ENCODE results near the gene KSR1.
"Not testable (repeated sequence)": the region's sequence is repeated elsewhere in the genome, so short reads cannot be mapped to it uniquely, and the experiment has no call there.

KSR1 gene

DNA sequence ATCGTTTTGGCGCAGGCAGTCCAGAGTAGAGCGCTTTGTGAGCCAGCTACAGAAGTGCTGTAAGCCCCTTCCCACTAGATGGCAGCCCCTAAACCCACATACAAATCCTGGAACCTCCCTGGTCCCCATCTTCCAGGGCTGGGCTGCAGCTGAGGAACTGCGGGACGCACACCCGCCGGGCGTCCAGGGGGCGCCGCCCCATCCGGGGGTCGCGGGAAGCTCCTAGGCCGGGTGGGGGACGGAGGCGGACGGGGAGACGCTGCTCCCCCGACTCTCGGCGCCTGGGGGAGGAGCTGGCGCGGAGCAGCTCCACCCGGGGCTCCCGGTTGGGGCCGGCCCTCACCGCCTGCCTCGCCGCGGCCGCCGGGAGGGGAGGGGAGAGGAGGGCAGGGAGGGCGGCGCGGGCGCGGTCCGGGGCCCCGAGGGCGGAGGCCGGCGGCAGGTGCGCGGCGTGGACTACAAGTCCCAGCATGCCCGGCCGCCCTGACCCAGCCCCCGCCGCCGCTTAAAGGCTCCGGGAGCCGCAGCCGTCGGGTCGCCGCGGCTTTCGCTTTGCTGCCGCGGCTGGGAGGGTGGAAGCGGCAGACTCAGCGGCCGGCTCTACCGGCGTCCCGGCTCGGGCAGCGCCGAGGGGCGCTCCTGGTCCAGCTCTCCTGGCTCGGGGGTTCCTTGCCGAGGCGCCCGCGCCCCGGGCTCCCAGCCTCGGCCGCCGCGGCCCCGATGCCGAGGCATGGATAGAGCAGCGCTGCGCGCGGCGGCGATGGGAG is at the start of gene KSR1:
Gene KSR1, plus strand, starts transcription at position 535 of the 767 bp plus-strand sequence. Its CDS starts 196 bp downstream, at position 731.
- peak; percentile 80 for DNase-seq

DNA sequence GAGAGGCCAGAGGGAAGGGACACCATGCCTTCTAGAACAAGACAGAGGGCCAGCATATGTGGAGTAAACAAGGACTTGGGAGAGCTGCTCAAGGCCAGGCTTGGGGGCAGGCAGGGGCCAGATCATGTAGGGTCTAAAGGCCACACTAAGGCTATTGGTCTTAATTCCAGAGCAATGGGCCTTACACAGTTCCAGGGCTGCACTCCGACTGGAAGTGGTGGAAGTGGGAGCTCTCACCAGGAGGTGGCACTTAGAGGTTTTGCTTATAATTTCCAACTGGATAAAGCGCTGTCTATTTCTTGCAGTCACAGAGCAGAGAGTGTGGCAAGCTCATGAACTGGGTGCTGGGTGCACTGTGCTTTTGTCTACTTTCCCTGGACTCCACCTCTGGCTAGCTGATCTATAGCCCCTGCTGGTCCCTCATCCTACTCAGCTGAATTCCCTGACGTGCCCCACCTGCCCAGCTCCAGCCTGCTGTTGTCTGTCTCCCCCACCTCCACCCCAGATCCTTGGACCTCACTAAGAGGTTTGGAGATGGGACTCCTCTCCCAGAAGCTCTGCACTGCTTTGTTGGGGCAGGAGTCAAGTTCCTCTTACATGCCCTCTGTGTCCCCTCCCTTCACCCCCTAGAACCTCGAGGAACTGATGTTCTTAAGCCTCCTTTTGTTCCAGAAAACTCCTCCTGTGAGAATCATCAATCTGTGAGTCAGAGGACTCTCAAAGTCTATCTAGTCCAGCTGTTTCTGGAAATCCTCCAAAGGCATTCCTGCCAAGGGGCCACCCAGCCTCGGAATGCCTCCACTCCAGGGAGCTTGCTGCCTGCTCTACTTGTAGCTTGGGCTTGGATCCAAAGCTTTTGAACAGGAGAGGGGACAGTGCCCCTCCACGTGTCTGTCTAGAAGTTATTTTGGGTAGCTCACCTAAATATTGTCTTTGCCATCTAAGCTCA is 48.1 kb upstream of the KSR1 start:
- DNase-seq: no peak

DNA sequence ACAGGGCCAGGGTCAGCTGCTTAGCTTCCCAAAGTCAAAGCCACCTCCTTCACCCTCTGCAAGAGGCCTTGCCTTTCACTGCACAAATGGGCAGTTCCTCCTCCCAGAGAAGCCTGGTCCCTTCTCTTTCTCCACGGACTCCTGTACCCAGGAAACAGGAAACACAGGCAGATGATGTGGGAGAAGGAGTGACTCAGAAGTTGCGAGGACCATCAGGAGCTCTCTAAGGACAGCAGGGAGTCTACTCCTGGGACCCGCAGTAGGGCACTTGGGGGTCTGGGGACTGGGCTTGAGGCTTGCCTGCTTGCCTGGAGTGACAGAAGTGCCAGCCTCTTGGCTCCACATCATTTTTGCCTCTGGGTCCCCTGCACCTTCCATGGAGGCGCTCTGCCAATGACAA is 47.4 kb upstream of the KSR1 start:
- DNase-seq: no peak

DNA sequence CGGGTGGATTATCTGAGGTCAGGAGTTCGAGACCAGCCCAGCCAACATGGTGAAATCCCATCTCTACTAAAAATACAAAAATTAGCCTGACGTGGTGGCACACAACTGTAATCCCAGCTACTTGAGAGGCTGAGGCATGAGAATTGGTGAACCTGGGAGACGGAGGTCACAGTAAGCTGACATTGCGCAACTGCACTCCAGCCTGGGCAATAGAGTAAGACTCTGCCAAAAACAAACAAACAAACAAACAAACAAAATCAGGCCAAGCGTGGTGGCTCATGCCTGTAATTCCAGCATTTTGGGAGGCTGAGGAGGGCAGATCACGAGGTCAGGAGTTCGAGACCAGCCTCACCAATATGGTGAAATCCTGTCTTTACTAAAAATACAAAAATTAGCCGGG is 44.1 kb upstream of the KSR1 start:
- DNase-seq: not testable (repeated sequence)

DNA sequence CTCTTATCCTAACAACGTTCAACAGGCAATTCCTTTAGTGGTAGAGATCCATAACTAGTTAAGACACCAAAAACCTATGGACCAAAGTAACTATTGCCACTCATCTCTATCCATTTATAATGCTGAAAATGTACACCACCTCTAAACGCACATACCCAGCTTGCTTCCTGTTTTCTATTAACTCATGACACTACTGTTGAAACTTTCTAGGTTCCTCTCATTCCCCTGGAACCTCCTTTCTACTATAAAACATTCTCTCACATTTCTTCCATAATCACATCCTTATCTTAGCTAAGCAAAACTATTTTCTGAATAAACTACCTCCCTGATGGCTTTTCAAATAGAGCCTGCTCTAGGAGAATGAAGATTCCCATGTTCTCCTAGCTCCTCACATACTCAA is 42.9 kb upstream of the KSR1 start:
- DNase-seq: no peak

DNA sequence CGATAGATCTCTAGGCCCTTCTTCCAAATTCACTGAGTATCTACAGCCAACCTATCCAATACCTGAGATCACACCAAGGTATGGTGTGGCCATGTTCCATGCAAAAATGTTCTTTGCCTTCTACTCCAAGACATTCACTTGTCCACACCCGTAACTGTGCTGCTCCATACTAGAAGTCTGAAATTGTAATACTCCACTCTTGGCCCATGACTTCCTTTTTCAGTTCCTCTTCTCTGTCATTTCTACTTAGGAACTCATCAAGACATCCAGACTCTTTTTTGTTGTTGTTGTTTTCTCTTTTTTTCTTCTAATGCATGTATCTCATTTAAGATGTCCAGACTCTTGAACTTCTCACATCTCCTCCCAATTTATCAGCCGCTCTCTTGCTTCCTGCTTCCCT is 42.5 kb upstream of the KSR1 start:
- DNase-seq: no peak

DNA sequence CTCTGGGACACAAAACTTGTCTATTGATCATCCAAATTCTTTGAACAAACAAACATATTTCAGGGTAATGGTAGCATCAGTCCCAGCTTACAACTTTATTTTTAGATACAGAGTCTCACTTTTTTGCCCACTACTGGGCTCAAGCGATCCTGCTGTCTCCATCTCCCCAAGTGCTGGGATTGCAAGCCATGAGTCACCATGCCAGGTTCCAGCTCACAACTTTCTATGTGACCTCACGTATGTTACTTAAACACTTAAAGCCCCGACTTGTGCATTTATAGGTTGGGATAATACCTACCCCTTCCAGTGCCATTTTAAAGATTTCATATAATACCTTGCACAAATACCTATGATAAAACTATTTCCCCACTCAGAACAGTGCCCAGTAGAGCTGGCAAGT is 42.0 kb upstream of the KSR1 start:
- no peak for DNase-seq

DNA sequence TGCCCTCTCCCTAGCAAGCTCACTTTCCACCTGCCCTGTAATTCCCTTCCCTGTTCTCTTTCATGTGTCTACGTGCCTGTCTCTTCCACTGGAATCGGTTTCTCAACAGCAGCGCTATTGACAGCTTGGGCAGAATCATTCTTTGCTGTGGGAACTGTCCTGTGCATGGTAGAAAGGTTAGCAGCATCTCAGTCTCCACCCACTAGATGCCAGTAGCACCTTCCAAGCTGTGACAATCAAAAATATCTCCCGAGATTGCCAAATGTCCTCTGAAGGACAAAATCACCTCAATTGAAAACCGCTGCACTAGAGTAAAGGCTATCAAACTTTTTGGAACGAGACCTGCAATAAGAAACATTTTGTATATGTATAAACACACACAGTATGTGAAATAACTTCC is 41.6 kb upstream of the KSR1 start:
- no peak for DNase-seq

DNA sequence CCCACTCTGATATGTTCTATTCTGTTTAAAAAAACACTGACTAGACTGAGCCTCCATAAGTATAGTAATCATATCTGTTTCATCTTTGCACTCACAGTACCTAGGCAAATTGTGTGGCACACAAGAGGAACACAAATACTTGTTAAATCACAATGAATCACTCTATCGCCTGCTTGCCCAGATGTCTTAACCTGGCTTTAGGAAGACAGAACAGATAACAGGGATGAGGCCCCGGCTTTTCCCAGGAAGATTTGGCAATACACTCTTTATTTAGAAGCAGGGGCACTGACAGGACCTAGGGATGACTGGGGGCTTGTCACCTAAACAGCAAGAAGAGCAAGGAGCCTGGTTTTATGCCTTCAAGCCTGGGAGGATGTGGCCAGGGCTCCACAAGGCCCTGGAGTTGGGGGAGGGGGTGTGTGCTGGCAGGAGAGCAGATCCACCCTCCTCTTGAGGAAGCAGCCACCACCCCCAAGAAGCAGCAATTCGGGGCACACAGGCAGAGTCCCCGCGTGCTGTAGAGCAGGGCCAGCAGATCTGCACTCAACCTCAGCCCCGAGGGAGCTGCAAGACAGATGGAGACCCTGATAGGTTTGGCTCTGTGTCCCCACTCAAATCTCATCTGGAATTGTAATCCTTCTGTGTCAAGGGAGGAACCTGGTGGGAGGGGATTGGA is 41.0 kb upstream of the KSR1 start:
- no peak for DNase-seq

DNA sequence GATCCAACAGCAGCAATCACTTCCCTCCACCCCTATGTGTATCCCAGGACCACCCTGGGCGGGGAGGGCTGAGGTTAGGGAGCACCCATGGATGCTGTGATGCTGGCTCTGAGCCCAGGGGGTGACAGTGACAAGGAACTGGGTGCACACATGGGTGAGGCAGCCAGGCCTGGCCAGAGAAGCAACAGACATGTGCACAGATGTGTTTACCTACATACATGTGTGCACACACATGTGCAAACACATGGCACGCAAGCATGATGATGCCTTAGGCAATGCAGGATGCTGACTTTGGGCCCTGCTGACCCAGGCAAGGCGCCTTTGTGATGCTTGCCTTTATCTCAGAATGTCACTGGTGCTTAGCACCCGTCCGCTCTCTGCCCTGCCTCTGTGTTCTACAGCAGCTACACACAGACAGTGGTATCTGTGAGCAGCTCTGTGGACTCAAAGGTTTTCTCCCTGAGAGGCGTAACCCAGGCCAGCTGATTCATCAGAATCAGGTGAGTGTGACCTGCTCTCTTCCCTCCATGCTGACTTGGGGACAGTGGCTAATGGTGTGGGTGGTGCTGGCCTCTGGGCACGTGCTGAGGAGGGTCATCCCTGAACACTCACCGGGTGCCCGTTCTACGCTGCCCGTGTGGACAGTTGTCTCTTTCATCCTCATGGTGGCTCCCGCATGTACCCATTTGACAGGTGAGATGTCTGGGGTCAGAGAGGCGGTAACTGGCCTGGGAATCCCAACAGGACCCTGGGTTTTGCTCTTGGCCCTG is 38.5 kb upstream of the KSR1 start:
- no peak for DNase-seq

DNA sequence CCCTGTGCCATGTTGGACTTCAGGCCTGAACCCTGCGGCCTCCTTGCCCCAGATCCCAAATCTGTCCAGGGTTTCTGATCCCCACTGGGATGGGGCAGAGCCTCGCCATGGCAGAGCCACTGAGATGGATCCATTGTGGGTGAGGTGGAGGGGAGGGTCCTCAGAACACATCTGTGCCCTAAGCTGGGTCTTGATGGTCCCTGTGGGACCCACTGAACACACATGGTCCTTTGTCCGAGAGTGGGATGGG is 38.0 kb upstream of the KSR1 start:
- no peak for DNase-seq

DNA sequence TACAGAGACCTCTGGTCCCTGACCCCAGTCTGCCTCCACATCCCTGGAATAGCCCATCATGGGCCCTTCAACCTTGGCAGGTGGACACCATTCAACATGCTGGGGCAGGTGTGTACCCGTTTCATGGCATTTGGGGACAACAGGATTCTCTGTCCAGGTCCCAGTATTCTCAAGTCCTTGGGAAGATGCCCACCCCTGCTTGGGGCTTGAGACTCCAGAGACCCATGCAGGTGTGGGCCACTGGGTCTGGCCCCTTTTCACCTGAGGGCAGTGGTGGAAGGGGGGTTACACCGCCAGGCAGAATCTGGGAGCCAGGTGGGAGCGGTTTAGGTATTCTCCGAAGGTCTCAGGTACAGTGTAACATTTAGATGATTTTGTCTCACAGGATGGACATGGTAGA is 37.1 kb upstream of the KSR1 start:
- DNase-seq: no peak

DNA sequence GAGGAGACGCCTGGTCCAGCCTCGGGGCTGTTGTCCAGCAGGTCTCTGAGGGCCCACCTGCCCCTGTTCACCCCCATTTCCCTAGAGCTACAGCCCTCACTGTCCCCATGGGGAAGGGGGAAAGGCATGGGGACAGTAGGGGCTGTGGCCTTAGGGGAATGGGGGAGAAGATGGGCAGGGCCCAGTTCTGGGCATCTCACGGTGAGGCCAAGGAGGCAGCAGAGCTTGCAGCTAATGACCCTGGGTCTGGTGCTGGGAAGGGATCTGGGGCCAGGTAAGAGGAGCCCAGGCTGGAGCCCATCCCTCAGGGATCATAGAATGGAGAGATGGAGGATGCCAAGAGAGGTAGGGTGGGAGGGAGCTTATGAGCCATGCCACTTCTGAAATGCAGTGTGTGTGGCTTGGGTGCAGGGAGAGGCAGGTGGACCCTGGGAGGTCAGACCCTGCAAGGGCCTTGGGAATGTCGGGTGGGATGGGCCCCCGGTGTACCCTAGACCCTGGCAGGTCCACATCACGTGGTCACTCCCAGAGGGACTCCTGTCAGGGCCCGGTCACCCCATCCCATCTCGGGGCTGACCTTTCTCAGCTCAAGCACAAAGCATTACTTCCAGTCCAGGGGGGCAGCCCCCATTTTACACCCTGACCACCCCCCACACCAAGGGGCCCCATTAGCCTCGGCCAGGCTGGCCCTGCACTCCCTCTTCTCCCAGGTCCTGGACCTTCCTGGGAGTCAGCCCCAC is 35.9 kb upstream of the KSR1 start:
- DNase-seq: no peak

DNA sequence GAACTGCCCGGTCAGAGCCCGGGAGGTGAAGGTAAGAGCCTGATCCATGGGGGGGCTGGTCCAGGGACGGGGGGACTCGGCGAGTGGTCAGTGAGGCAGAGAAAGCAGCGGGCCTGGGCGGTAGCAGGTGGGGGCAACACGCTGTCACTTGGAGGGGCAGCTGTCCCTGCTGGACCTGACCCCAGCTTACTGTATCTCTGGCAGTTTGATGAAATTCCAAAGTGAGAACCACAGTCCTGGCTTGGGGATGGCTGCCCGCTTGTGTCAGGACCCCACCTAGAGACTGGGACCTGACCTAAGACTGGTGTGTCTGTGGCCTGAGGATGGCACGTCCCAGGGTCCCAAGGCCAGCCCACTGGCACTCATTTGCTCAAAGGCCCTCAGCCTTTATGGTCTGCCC is 35.1 kb upstream of the KSR1 start:
- DNase-seq: no peak

DNA sequence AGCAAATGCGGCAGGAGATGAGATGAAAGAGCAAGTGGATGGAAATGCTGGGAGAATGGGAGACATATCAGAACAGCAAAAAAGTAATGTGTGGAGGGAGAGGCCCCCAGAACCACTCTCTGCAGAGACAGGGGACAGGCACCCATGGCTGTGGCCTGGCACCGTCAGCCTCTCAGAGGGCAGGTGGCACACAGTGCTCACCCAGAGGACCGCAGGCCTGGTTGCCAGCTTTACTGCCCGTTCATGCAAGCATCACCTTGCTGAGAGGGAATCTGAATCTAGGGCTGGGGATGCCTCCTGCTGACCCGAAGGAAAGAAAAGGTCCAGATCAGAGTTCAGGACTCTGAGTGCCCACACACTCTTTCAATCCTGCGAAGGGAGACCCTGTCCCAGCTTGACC is 34.6 kb upstream of the KSR1 start:
- not testable (repeated sequence) for DNase-seq

DNA sequence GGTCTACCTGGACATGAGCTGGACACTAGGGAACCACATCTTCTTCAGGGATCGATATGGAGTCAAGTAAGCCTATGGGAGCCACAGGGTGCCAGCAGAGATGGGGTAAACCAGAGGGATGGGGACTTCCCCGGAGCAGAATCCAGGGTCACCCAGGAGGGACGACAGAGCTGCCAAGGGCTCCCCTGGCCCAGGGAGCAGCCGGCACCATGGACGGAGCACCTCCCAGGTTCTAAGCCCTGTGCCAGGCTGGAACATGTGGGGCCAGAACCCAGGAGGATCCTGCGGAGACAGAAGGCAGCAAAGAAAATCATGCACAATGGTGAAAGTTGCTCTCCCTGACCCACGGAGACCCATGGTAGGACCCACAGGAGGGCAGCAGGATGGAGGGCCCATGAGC is 33.6 kb upstream of the KSR1 start:
- DNase-seq: no peak

DNA sequence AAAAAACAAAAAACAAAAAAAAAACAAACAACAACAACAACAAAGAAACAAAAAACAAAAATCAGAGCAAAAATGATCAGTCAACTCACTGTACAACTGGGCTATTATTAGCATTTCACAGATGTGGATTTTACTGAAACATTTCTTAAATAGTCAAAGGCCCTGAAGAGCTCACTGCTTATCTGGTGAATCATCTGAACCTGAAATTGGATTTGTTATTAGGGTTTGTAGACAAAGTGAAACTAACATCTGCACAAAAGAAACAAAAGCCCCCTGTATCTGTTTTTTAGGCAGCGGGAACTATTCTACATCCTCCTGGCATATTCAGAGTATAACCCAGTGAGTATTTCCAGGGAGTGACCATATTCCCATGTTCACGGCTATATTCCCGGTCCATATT is 32.6 kb upstream of the KSR1 start:
- no peak for DNase-seq

DNA sequence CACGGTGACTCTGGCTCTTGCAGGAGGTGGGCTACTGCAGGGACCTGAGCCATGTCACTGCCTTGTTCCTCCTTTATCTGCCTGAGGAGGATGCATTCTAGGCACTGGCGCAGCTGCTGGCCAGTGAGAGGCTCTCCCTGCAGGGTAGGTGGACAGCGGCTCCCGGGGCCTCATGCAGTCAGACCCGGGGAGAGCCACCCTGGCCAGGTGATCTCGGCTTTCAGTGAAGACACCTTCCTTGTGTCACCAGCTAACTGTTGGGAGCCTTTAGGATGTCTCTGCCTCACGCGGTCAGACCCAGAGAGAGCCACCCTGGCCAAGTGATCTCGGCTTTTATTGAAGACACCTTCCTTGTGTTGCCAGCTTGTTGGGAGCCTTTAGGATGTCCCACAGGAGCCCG is 31.7 kb upstream of the KSR1 start:
- DNase-seq: no peak

DNA sequence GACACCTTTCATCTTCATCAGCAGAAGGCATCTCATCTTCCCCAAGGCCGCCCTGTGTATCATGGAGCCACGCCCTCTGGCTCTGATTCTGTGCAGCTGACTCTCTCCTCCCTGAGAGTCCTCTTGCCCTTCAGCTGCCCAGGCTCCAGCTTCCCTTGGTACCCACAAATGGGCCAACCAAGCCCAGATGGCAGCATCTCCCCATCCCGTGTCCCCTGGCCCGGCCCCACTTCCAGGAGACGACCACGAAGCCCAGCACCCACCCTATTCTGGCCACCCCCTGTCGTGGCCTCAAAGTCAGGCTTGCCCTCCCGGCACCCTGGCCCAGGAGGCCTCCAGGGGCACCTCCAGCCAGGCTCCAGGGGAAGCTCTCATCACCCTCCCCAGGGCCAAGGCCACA is 31.3 kb upstream of the KSR1 start:
- no peak for DNase-seq

DNA sequence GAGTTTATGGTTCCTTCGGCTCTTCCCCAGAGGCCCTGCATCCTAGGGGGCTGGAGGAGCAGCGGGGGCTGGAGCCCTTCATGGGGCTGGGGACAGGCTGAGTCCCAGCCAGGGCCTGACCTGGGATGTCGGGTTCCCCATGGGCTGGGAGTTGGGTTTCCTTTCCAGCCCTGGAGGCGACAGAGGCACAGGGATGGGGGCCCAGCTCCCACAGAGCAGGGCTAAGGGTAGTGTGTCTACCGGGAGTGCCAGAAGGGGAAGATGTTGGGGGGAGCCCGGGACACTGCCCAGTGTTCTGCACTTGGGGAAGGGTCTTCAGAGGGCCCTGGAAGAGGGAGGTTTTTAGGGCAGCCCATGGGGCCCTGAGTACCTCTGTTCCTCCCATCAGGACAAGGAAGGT is 30.7 kb upstream of the KSR1 start:
- DNase-seq: not testable (repeated sequence)

DNA sequence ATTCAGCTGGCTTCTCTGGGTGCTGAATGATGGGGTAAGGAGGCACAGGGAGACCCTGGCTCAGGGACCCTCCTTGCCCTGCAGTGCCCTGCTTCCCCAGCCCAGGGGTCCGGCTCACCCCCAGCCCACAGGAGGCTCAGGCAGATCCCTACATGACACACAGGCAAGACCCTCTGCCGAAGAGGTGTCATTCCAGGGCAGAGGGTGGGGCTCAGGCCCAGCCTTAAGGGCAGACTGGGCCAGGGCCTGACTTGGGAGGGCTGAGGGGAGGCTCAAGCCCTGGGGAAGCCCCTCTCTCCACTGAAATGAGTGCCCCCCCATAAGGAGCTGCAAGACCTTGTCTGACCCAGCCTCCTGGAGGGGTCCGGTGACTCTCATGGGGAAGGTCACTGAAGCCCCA is 30.3 kb upstream of the KSR1 start:
- DNase-seq: no peak

DNA sequence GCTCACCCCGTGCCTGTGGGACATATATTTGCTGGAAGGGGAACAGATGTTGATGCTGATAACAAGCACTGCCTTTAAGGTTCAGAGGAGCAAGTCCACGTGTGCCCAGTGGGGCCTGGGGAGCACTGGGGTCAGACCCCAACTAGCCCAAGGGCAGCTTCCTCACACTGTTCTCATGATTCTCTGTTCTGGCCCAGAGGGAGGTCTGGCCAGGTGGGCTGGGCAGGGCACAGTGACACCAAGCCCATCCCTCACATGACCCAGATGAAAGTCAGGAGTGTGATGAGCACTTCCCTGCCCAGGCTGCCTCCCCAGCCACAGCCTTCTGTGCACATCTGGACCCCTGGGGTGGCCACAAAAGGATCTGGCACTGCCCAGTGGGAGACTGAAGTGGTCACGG is 29.8 kb upstream of the KSR1 start:
- not testable (repeated sequence) for DNase-seq
